ENCODE data around the gene CKAP5.
"Not testable (repeated sequence)": the region's sequence is repeated elsewhere in the genome, so short reads cannot be mapped to it uniquely, and the experiment has no call there.

CKAP5 gene

GRCh38 chr11:46725338-46726205 lies 120.5 kb downstream of the CKAP5 start:
- no peak overlapping the region for H3K4me3 Mint-ChIP-seq
- ATAC-seq (replicated peaks) = no peak
- DNase-seq = no peak
- peak overlapping the region in 1 of 2 donors; percentile 24 for H3K27ac Mint-ChIP-seq
- H3K36me3 Mint-ChIP-seq (ENCODE audit: insufficient read depth) = peaks cover 6% of the 10 kb centered on the region
- H3K9me3 Mint-ChIP-seq = no peaks in the 10 kb centered on the region
- peaks cover 0 to 8% of the 10 kb centered on the region in 2 donors for H3K27me3 Mint-ChIP-seq
- H3K4me1 Mint-ChIP-seq (ENCODE audit: low read depth in 2 of 2) = no peaks in the 10 kb centered on the region

- H3K4me3 Mint-ChIP-seq = no peak overlapping the region
- ATAC-seq (replicated peaks) (no peak), DNase-seq (no peak)
- no peaks in the 10 kb centered on the region for H3K4me1 Mint-ChIP-seq (ENCODE audit: low read depth in 2 of 2)
- no peaks in the 10 kb centered on the region for H3K9me3 Mint-ChIP-seq
- H3K27me3 Mint-ChIP-seq = peaks cover 0 to 8% of the 10 kb centered on the region in 2 donors
- H3K36me3 Mint-ChIP-seq (ENCODE audit: insufficient read depth) = peaks cover 6% of the 10 kb centered on the region
- no peak overlapping the region for H3K27ac Mint-ChIP-seq
Observed at GRCh38 chr11:46724088-46724487, 122.0 kb downstream of the CKAP5 start.

DNA sequence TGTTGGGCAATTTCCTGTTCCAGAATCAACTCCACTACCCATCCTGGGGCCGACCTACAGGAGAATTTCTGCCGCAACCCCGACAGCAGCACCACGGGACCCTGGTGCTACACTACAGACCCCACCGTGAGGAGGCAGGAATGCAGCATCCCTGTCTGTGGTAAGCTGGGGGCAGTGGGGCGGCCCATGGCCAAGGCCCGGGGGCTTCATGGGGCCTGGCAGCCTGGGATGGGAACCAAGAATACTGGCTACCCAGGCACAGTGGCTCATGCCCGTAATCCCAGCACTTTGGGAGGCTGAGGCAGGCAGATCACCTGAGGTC lies 122.8 kb downstream of the CKAP5 start:
- no peak for DNase-seq
- peaks cover 4% of the 10 kb centered on the region for H3K36me3 Mint-ChIP-seq (ENCODE audit: insufficient read depth)
- H3K4me3 Mint-ChIP-seq = no peak overlapping the region
- H3K27me3 Mint-ChIP-seq = peaks cover 0 to 8% of the 10 kb centered on the region in 2 donors
- H3K9me3 Mint-ChIP-seq = no peaks in the 10 kb centered on the region
- peaks cover 0 to 2% of the 10 kb centered on the region in 2 donors for H3K4me1 Mint-ChIP-seq (ENCODE audit: low read depth in 2 of 2)
- H3K27ac Mint-ChIP-seq = no peak overlapping the region
- no peak for ATAC-seq (replicated peaks)

- DNase-seq (no peak), ATAC-seq (replicated peaks) (no peak)
- Mint-ChIP-seq H3K9me3 (no peaks in the 10 kb centered on the region), H3K36me3 (ENCODE audit: insufficient read depth) (peaks cover 3% of the 10 kb centered on the region), H3K4me1 (ENCODE audit: low read depth in 2 of 2) (peaks cover 0 to 4% of the 10 kb centered on the region in 2 donors), H3K27ac (no peak overlapping the region), H3K27me3 (peaks cover 0 to 8% of the 10 kb centered on the region in 2 donors), H3K4me3 (no peak overlapping the region)
Observed at GRCh38 chr11:46722566-46723358, 123.3 kb downstream of the CKAP5 start.

DNA sequence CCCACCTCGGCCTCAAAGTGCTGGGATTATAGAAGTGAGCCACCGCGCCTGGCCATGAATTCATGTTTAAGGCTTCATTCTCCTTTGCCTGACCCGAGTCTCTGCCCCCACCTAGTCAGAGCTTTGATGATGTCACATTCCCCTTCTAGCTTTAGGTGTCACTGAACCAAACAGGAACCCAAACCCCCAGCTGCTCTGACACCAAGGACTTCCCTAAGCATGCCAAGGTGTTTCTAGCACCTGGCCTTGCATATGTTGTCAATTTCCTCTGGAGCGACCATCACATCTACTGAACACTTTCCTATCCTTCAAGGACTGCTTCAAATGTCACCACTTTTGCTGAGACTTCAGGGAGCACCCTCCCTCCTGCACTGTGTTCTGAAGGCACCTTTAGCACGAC lies 124.8 kb downstream of the CKAP5 start:
- Mint-ChIP-seq H3K36me3 (ENCODE audit: insufficient read depth) (no peaks in the 10 kb centered on the region), H3K4me3 (no peak overlapping the region), H3K27me3 (peaks cover 0 to 8% of the 10 kb centered on the region in 2 donors), H3K27ac (no peak overlapping the region), H3K9me3 (no peaks in the 10 kb centered on the region), H3K4me1 (ENCODE audit: low read depth in 2 of 2) (peaks cover 0 to 4% of the 10 kb centered on the region in 2 donors)
- DNase-seq (no peak), ATAC-seq (replicated peaks) (no peak)

- no peak overlapping the region for H3K4me3 Mint-ChIP-seq
- ATAC-seq (replicated peaks) (no peak), DNase-seq (no peak)
- no peak overlapping the region for H3K27ac Mint-ChIP-seq
- peaks cover 0 to 4% of the 10 kb centered on the region in 2 donors for H3K4me1 Mint-ChIP-seq (ENCODE audit: low read depth in 2 of 2)
- H3K9me3 Mint-ChIP-seq = no peaks in the 10 kb centered on the region
- peaks cover 0 to 8% of the 10 kb centered on the region in 2 donors for H3K27me3 Mint-ChIP-seq
- H3K36me3 Mint-ChIP-seq (ENCODE audit: insufficient read depth) = no peaks in the 10 kb centered on the region
Observed at GRCh38 chr11:46719543-46720218, 126.4 kb downstream of the CKAP5 start.

- DNase-seq (no peak), ATAC-seq (replicated peaks) (no peak)
- no peak within 1 kb of the TSS for H3K4me3 Mint-ChIP-seq
- H3K27me3 Mint-ChIP-seq = peaks cover 0 to 8% of the 10 kb centered on the region in 2 donors
- H3K4me1 Mint-ChIP-seq (ENCODE audit: low read depth in 2 of 2) = peaks cover 0 to 4% of the 10 kb centered on the region in 2 donors
- no peaks in the 10 kb centered on the region for H3K36me3 Mint-ChIP-seq (ENCODE audit: insufficient read depth)
- H3K9me3 Mint-ChIP-seq = no peaks in the 10 kb centered on the region
- H3K27ac Mint-ChIP-seq = no peak within 1 kb of the TSS
Observed at GRCh38 chr11:46719048-46719542, 127.0 kb downstream of the CKAP5 start, which contains the start of gene F2. F2 (plus strand) TSS chr11:46719213; CDS start chr11:46719236, 23 bp downstream.

GRCh38 chr11:46718155-46719019 lies 127.7 kb downstream of the CKAP5 start:
- ATAC-seq (replicated peaks) (no peak), DNase-seq (no peak)
- H3K27ac Mint-ChIP-seq = no peak overlapping the region

DNA sequence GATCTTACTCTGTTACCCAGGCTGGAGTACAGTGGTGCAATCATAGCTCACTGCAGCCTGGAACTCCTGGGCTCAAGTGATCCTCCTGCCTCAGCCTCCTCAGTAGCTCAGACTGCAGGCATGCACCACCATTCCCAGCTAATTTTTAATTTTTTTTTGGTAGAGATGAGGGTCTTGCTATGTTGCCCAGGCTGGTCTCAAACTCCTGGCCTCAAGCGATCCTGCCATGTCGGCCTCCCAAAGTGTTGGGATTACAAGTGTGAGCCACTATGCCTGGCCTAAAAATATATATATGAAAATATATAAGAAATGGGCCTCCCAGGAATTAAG lies 128.3 kb downstream of the CKAP5 start:
- not testable (repeated sequence) for H3K4me1 Mint-ChIP-seq (ENCODE audit: low read depth in 2 of 2); H3K4me3 Mint-ChIP-seq; H3K36me3 Mint-ChIP-seq (ENCODE audit: insufficient read depth); DNase-seq; H3K9me3 Mint-ChIP-seq; H3K27me3 Mint-ChIP-seq; ATAC-seq (replicated peaks); H3K27ac Mint-ChIP-seq

More at GRCh38 chr11:46718155-46719019, 127.7 kb downstream of the CKAP5 start:
- Mint-ChIP-seq H3K4me3 (no peak overlapping the region), H3K4me1 (ENCODE audit: low read depth in 2 of 2) (peaks cover 0 to 4% of the 10 kb centered on the region in 2 donors), H3K27me3 (peaks cover 0 to 8% of the 10 kb centered on the region in 2 donors), H3K9me3 (no peaks in the 10 kb centered on the region), H3K36me3 (ENCODE audit: insufficient read depth) (no peaks in the 10 kb centered on the region)

GRCh38 chr11:46712874-46713576 lies 133.1 kb downstream of the CKAP5 start:
- no peaks in the 10 kb centered on the region for H3K9me3 Mint-ChIP-seq
- no peak for DNase-seq
- no peaks in the 10 kb centered on the region for H3K4me1 Mint-ChIP-seq (ENCODE audit: low read depth in 2 of 2)
- H3K27ac Mint-ChIP-seq = no peak overlapping the region
- peaks cover 1% of the 10 kb centered on the region for H3K36me3 Mint-ChIP-seq (ENCODE audit: insufficient read depth)
- no peaks in the 10 kb centered on the region for H3K27me3 Mint-ChIP-seq
- no peak overlapping the region for H3K4me3 Mint-ChIP-seq
- ATAC-seq (replicated peaks) = no peak

DNA sequence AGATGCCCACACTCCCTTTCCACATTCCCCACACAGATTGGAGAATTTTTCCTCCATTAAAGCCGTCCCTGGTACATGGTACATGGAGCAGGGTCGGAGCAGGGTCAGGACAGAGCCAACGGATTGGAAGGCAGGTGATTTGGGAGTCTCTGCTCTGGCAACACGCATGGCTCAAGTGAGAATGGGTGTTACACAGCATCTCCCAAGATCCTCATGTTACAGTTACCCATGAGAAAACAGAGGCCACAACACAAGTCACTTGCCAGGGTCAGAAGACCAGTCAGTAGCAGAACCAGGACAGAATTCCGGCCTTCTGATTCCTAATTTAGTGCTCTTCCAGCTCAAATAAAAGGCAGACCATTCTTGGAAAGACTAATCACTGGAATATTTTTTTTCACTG lies 134.8 kb downstream of the CKAP5 start:
- Mint-ChIP-seq H3K36me3 (ENCODE audit: insufficient read depth) (peaks cover 9% of the 10 kb centered on the region), H3K27ac (no peak overlapping the region), H3K9me3 (no peaks in the 10 kb centered on the region), H3K4me1 (ENCODE audit: low read depth in 2 of 2) (no peaks in the 10 kb centered on the region), H3K4me3 (no peak overlapping the region), H3K27me3 (no peaks in the 10 kb centered on the region)
- no peak for DNase-seq
- no peak for ATAC-seq (replicated peaks)

DNA sequence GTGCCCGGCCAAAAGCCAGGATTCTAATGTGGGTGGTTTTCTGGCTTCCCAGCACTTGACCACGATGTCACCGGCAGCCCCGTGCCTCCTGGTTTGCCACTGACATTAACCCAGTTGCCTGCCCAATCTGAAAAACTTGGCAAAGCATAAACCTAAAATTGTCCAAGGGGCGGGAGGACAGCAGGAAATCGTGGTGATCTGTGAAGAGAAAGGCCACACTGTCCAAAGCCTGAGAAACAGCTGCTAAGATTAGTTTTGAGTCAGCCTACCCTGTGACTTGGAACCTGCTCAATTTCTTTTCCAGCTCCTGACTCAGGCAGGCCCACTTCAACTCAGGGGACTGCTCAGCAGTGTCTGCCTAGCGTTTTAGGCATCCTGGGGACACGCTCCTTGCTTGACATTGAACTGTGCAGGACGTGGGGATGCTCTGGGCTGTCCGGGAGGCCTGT lies 135.2 kb downstream of the CKAP5 start:
- H3K4me1 Mint-ChIP-seq (ENCODE audit: low read depth in 2 of 2) = no peaks in the 10 kb centered on the region
- no peak overlapping the region for H3K4me3 Mint-ChIP-seq
- no peaks in the 10 kb centered on the region for H3K9me3 Mint-ChIP-seq
- H3K27ac Mint-ChIP-seq = no peak overlapping the region
- no peak for ATAC-seq (replicated peaks)
- no peaks in the 10 kb centered on the region for H3K27me3 Mint-ChIP-seq
- peaks cover 11% of the 10 kb centered on the region for H3K36me3 Mint-ChIP-seq (ENCODE audit: insufficient read depth)
- no peak for DNase-seq

All from effector memory CD8-positive, alpha-beta T cell (primary cell).